HepG2 (cell line): ENCODE measurements around the gene UTRN. TPM values are rescaled to one million over a fixed set of nuclear protein-coding genes. Genes with fewer than 3 reads are reported as not detected.

Experiments
- AKNA ChIP-seq: sonication (generic); formaldehyde crosslinking; IDR thresholded peaks from 2 replicates; pipeline ENCODE4 v1.4.0; 2020; ENCODE audit warnings: missing genetic modification reagents, borderline replicate concordance
- ASH2L ChIP-seq: fragments of 300-600, 200-600 bp; sonication (generic); IDR thresholded peaks from 2 replicates; pipeline ENCODE4 v1.7.0; 2017; ENCODE audit warnings: low read depth, mild to moderate bottlenecking, moderate library complexity, mixed read lengths, low read length; ENCODE audit not compliant: insufficient read length
- KLF11 ChIP-seq: IDR thresholded peaks from 2 replicates; pipeline ENCODE4 v1.6.1; 2016; ENCODE audit warnings: missing compliant biosample characterization
- PCBP1 ChIP-seq: fragments of 200-400 bp; formaldehyde crosslinking; IDR thresholded peaks from 2 replicates; pipeline ENCODE4 v1.6.1; 2017; ENCODE audit warnings: mild to moderate bottlenecking, low read depth, low read length, borderline replicate concordance
- TERF1 ChIP-seq: sonication (generic); formaldehyde crosslinking; IDR thresholded peaks from 2 replicates; pipeline ENCODE4 v1.8.0; 2022; ENCODE audit warnings: mild to moderate bottlenecking, missing genetic modification reagents, moderate library complexity
- ZBTB10 ChIP-seq: sonication (generic); formaldehyde crosslinking; IDR thresholded peaks from 2 replicates; pipeline ENCODE4 v1.4.0; 2020; ENCODE audit warnings: missing genetic modification reagents, borderline replicate concordance
- ZBTB34 ChIP-seq: sonication (generic); formaldehyde crosslinking; IDR thresholded peaks from 2 replicates; pipeline ENCODE4 v1.8.0; 2022; ENCODE audit warnings: mild to moderate bottlenecking, missing genetic modification reagents
- ZNF142 ChIP-seq: sonication (generic); formaldehyde crosslinking; IDR thresholded peaks from 2 replicates; pipeline ENCODE4 v1.4.0; 2020; ENCODE audit warnings: missing genetic modification reagents
- ZNF260 ChIP-seq: sonication (generic); formaldehyde crosslinking; IDR thresholded peaks from 2 replicates; pipeline ENCODE4 v1.4.0; 2020; ENCODE audit warnings: missing genetic modification reagents, low read depth, mild to moderate bottlenecking, borderline replicate concordance
- polyA plus RNA-seq, 8 experiments: library from polyadenylated mRNA; depleted of rRNA in 3 of 8; stranded (reverse) in 7 of 8; unstranded in 1 of 8; fragments of >200 nt; fragmentation: Illumina TruSeq in 4 of 8; extraction: Trizol in 4 of 8; gene quantifications; 2 replicates each; pipeline versions ENCODE4 v1.2.1 to v1.2.3, GENCODE V29; 2011 to 2016; ENCODE audit warnings: low read depth in 4 of 8, missing spikeins in 1 of 8, mixed read lengths in 1 of 8; ENCODE audit not compliant: insufficient read depth in 1 of 8
- total RNA-seq, 5 experiments: library from RNA; depleted of rRNA; stranded (reverse); fragments of >200 nt; fragmentation: Illumina TruSeq; extraction: Trizol; gene quantifications; 2 replicates each; pipeline ENCODE4 v1.2.3, GENCODE V29; 2016; ENCODE audit warnings: low read depth in 1 of 5

UTRN gene
- total and polyA plus RNA-seq, 2 of the 13 experiments (the other 11 are each of a cell fraction or from before 2014, with no cell fraction given), result 102 to 116 TPM

GRCh38 chr6:144286503-144287393 lies 1.6 kb downstream of the UTRN start (continued):
- TF ChIP-seq ZNF142 (CRISPR knock-in tag) (peak; percentile 85; the same call in 1 of the 2 replicates), ZBTB34 (CRISPR knock-in tag) (0 out of 2 replicates have a peak, but pooled peaks have one; percentile 71), TERF1 (CRISPR knock-in tag) (0 out of 2 replicates have a peak, but pooled peaks have one; percentile 57), PCBP1 (no peak), AKNA (CRISPR knock-in tag) (0 out of 2 replicates have a peak, but pooled peaks have one; percentile 44), ZBTB10 (CRISPR knock-in tag) (peak; percentile 43; the same call in 1 of the 2 replicates), KLF11 (CRISPR knock-in tag) (no peak; the same call in 1 of the 2 replicates), ASH2L (peak; percentile 77), ZNF260 (CRISPR knock-in tag) (no peak)
